ENCODE data around the gene AKR1E2.

AKR1E2 gene

GRCh38 chr10:4843525-4844180 lies 17.6 kb downstream of the AKR1E2 start:
- ChIA-PET POLR2A (ENCODE audit: low non-redundant PET) (no interaction called here), CTCF (no interaction called here)
- DNase-seq (ENCODE audit: low spot score), result no peak
- no peak for TF ChIP-seq CTCF (conservative IDR thresholded peaks at IDR 0.05; ENCODE audit: low read depth)
- no peak overlapping the region for H3K27ac ChIP-seq

GRCh38 chr10:4844864-4845263 lies 18.9 kb downstream of the AKR1E2 start:
- DNase-seq (ENCODE audit: low spot score), result no peak
- CTCF ChIA-PET, result no interaction called here
- no peak for TF ChIP-seq CTCF (conservative IDR thresholded peaks at IDR 0.05; ENCODE audit: low read depth)
- H3K27ac ChIP-seq, result no peak overlapping the region
- POLR2A ChIA-PET (ENCODE audit: low non-redundant PET), result no interaction called here

GRCh38 chr10:4845766-4846165 lies 19.8 kb downstream of the AKR1E2 start:
- POLR2A ChIA-PET (ENCODE audit: low non-redundant PET), result no interaction called here

GRCh38 chr10:4846775-4847174 lies 20.8 kb downstream of the AKR1E2 start:
- POLR2A ChIA-PET (ENCODE audit: low non-redundant PET), result no interaction called here
- CTCF ChIA-PET, result interaction anchor here (1.5 kb wide), 1 partner anchor 32 kb away, joined by 4 read pairs; no protein-coding TSS in a partner anchor
- no peak for DNase-seq (ENCODE audit: low spot score)
- no peak overlapping the region for H3K27ac ChIP-seq
- TF ChIP-seq CTCF (conservative IDR thresholded peaks at IDR 0.05; ENCODE audit: low read depth), result no peak

More at GRCh38 chr10:4845766-4846165, 19.8 kb downstream of the AKR1E2 start:
- CTCF ChIA-PET, result no interaction called here
- no peak for TF ChIP-seq CTCF (conservative IDR thresholded peaks at IDR 0.05; ENCODE audit: low read depth)
- no peak overlapping the region for H3K27ac ChIP-seq
- no peak for DNase-seq (ENCODE audit: low spot score)

- CTCF ChIA-PET, result interaction anchor here (1.3 to 1.5 kb wide), 2 partner anchors 10 to 33 kb away, joined by 3 to 4 read pairs; no protein-coding TSS in a partner anchor
- POLR2A ChIA-PET (ENCODE audit: low non-redundant PET), result interaction anchor here (0.7 kb wide), 1 partner anchor 33 kb away, joined by 6 read pairs; no protein-coding TSS in a partner anchor
- TF ChIP-seq CTCF (conservative IDR thresholded peaks at IDR 0.05; ENCODE audit: low read depth), result no peak
- DNase-seq (ENCODE audit: low spot score), result peak; percentile 57
- H3K27ac ChIP-seq, result peak overlapping the region; percentile 57
These were observed 21.8 kb downstream of the AKR1E2 start for GRCh38 chr10:4847561-4848355.

- TF ChIP-seq CTCF (conservative IDR thresholded peaks at IDR 0.05; ENCODE audit: low read depth), result no peak
- POLR2A ChIA-PET (ENCODE audit: low non-redundant PET), result no interaction called here
- CTCF ChIA-PET, result interaction anchor here (1.3 to 2.4 kb wide), 3 partner anchors 11 to 586 kb away, joined by 3 to 16 read pairs (median 15); no protein-coding TSS in a partner anchor
- no peak overlapping the region for H3K27ac ChIP-seq
- no peak for DNase-seq (ENCODE audit: low spot score)
These were observed 22.5 kb downstream of the AKR1E2 start for GRCh38 chr10:4848356-4849041.
